Endodermal cell (in vitro differentiated cells): ENCODE measurements around the gene ANXA8L1. TPM values are rescaled to one million over a fixed set of nuclear protein-coding genes. Genes with fewer than 3 reads are reported as not detected.
"Not testable (repeated sequence)": the region's sequence is repeated elsewhere in the genome, so short reads cannot be mapped to it uniquely, and the experiment has no call there.

Source experiments
- DNase-seq: peaks from one replicate; pipeline ENCODE4 v3.0.0-alpha.2; 2017
- H3K27ac ChIP-seq: 2 replicates; pipeline ENCODE4 v1.5.1; 2013; ENCODE audit warnings: mild to moderate bottlenecking, low read depth, low read length, moderate library complexity
- H3K27me3 ChIP-seq: 2 replicates; pipeline ENCODE4 v1.6.1; 2013; ENCODE audit warnings: mild to moderate bottlenecking, low read length, moderate library complexity; ENCODE audit not compliant: insufficient read depth, control insufficient read depth, poor library complexity, severe bottlenecking
- H3K36me3 ChIP-seq: 2 replicates; pipeline ENCODE4 v1.7.0; 2013; ENCODE audit warnings: mild to moderate bottlenecking, low read length, moderate library complexity; ENCODE audit not compliant: control insufficient read depth, insufficient read depth
- H3K4me1 ChIP-seq: one replicate; pipeline ENCODE4 v1.7.0; 2013; ENCODE audit warnings: low read length; ENCODE audit not compliant: control insufficient read depth, insufficient read depth
- H3K4me3 ChIP-seq: 2 replicates; pipeline ENCODE4 v1.5.1; 2013; ENCODE audit warnings: mild to moderate bottlenecking, low read length, moderate library complexity
- H3K9ac ChIP-seq: 2 replicates; pipeline ENCODE4 v1.6.1; 2013; ENCODE audit warnings: mild to moderate bottlenecking, low read length, moderate library complexity; ENCODE audit not compliant: poor library complexity, severe bottlenecking; ENCODE audit errors: extremely low read depth
- H3K9me3 ChIP-seq: 2 replicates; pipeline ENCODE4 v1.6.1; 2013; ENCODE audit warnings: mild to moderate bottlenecking, low read length, moderate library complexity; ENCODE audit not compliant: control insufficient read depth
- H3K27ac Mint-ChIP-seq: 2 replicates; pipeline ENCODE4 v1.8.0; 2020; ENCODE audit warnings: mixed read lengths
- H3K27me3 Mint-ChIP-seq: 2 replicates; pipeline ENCODE4 v1.8.0; 2021; ENCODE audit warnings: mild to moderate bottlenecking, mixed read lengths; ENCODE audit not compliant: insufficient read depth
- H3K36me3 Mint-ChIP-seq: 2 replicates; pipeline ENCODE4 v1.8.0; 2020; ENCODE audit warnings: low read depth, mixed read lengths
- H3K4me1 Mint-ChIP-seq: 2 replicates; pipeline ENCODE4 v1.8.0; 2020; ENCODE audit warnings: mixed read lengths
- H3K4me3 Mint-ChIP-seq: 2 replicates; pipeline ENCODE4 v1.8.0; 2020; ENCODE audit warnings: mild to moderate bottlenecking, moderate library complexity, mixed read lengths
- H3K9me3 Mint-ChIP-seq: 2 replicates; pipeline ENCODE4 v1.8.0; 2020; ENCODE audit warnings: mild to moderate bottlenecking, mixed read lengths
- WGBS, 2 experiments: methylation state at CpG; one replicate each; pipeline versions ENCODE4 v1.1.5 to v1.1.7; 2013; ENCODE audit warnings: missing lambda C conversion rate in 2 of 2, mixed read lengths in 1 of 2; ENCODE audit not compliant: insufficient coverage in 1 of 2, insufficient read length in 1 of 2; 5-methylcytosine and 5-hydroxymethylcytosine counted together
- total RNA-seq, 2 donors: library from RNA; stranded (reverse); fragmentation: NEBNext Ultra II Directional in 1 of 2; extraction: Animal tissue kit (Norgen Biotek cat#: 25700) in 1 of 2; gene quantifications; 2 replicates in 1 of 2; 3 replicates in 1 of 2; pipeline ENCODE4 v1.2.1, GENCODE V29; 2021

ANXA8L1 gene
- total RNA-seq, 2 donors from 2014 or later, result not detected

GRCh38 chr10:46419570-46420379 lies 44.2 kb downstream of the ANXA8L1 start:
- H3K36me3 Mint-ChIP-seq, H3K9ac ChIP-seq, DNase-seq, H3K9me3 Mint-ChIP-seq, H3K27ac ChIP-seq, H3K4me1 ChIP-seq, H3K9me3 ChIP-seq, H3K4me3 ChIP-seq, H3K27me3 ChIP-seq, H3K27ac Mint-ChIP-seq, H3K4me1 Mint-ChIP-seq, H3K36me3 ChIP-seq, H3K27me3 Mint-ChIP-seq, H3K4me3 Mint-ChIP-seq: not testable (repeated sequence)
- WGBS, 2 experiments, result 92% methylated on average over 3 of the region's 13 CpGs; no CpG with 5 or more reads in 1 of the 2 experiments

DNA sequence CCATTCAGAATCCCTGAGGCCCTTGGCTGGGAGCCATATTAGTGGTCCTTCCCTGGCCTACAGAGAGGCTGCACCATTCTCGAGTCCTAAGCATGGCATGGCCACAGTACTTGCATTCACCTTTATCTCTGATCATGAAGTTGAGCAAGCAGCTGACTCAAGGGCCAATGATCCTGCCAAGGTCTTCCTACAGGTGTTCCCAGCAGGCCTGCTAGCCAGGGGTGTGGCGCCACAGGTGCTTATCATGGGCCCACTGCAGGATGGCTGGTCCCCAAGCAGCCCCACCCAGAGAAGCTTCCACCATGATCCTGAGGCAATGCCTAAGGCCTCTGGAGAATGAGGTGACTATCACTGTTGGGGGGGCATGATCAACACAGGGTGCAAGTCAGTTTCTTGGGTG lies 48.0 kb downstream of the ANXA8L1 start:
- H3K36me3 ChIP-seq, H3K4me1 ChIP-seq, H3K4me3 ChIP-seq, H3K27me3 Mint-ChIP-seq, H3K9me3 Mint-ChIP-seq, H3K27ac Mint-ChIP-seq, H3K36me3 Mint-ChIP-seq, H3K9me3 ChIP-seq, DNase-seq, H3K4me3 Mint-ChIP-seq, H3K27ac ChIP-seq, H3K4me1 Mint-ChIP-seq, H3K9ac ChIP-seq, H3K27me3 ChIP-seq: not testable (repeated sequence)
- WGBS, 2 experiments, result no CpG with 5 or more reads among the region's 2 CpGs

DNA sequence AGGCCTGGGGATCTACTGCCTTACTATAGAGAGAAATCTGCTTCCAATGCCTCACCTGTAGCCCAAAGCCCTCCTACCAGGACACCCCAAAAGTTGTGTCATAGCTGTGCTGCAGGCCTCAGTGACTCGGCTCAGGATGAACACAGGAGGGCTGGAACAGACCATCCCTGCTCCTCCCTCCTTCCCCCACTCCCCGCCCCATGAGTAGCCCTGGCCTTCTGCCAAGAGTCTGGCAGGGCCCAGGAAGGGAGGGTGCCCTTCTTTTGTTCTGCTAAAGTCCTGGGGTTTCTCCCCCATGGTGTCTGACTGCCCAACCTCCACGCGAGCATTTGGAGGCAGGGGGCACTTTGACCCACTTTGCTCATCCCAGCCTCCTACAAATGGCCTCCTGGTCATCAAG lies 65.4 kb downstream of the ANXA8L1 start:
- H3K4me1 Mint-ChIP-seq, DNase-seq, H3K27ac Mint-ChIP-seq, H3K36me3 Mint-ChIP-seq, H3K4me3 Mint-ChIP-seq, H3K27me3 Mint-ChIP-seq, H3K4me1 ChIP-seq, H3K4me3 ChIP-seq, H3K9me3 Mint-ChIP-seq, H3K36me3 ChIP-seq, H3K27me3 ChIP-seq, H3K9me3 ChIP-seq, H3K9ac ChIP-seq, H3K27ac ChIP-seq: not testable (repeated sequence)
- no CpG with 5 or more reads among the region's 4 CpGs for WGBS, 2 experiments

Other genes with a start within 250 kb of the ANXA8L1 start
- not detected for gene ANTXRL, start 88.8 kb upstream of the ANXA8L1 start, total RNA-seq
- gene NPY4R, start 90.2 kb downstream of the ANXA8L1 start, total RNA-seq, result under 1 TPM; 0.24 to 0.49 TPM
- gene GPRIN2, start 180.9 kb downstream of the ANXA8L1 start, total RNA-seq, result 10 to 100 TPM; 16.1 to 25.2 TPM
- 1 to 10 TPM; 1.3 to 3.2 TPM for gene SYT15, start 203.4 kb downstream of the ANXA8L1 start, total RNA-seq